HG02884 (cell line): ENCODE data around the gene JMJD8.

Experiments used
- ATAC-seq: cut with Tn5 transposase; IDR thresholded peaks from one replicate; pipeline ENCODE4 v1.9.1; 2021; ENCODE audit warnings: mild to moderate bottlenecking, moderate library complexity; ENCODE audit not compliant: unreplicated experiment

JMJD8 gene

DNA sequence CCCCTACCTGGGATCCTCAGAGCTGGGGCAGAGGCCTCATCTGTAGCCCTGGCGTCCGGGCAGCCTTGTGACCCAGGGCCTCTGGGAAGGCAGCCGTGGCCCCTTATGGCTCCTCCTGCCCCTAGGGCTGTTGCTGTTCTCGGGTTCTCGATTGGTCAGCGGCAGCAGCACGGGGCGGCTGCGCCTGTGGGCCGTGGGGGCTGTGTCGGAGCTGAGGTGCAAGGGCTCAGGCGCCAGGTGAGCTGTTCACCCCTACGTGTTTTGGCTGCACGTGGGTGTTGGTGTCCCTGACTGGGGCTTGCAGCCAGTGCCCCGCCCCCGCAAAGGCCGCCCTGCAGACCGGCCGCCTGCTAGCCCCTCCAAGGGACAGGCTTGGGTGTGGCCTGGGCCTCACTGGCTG is 22.0 kb downstream of the JMJD8 start:
- ATAC-seq, result no peak

DNA sequence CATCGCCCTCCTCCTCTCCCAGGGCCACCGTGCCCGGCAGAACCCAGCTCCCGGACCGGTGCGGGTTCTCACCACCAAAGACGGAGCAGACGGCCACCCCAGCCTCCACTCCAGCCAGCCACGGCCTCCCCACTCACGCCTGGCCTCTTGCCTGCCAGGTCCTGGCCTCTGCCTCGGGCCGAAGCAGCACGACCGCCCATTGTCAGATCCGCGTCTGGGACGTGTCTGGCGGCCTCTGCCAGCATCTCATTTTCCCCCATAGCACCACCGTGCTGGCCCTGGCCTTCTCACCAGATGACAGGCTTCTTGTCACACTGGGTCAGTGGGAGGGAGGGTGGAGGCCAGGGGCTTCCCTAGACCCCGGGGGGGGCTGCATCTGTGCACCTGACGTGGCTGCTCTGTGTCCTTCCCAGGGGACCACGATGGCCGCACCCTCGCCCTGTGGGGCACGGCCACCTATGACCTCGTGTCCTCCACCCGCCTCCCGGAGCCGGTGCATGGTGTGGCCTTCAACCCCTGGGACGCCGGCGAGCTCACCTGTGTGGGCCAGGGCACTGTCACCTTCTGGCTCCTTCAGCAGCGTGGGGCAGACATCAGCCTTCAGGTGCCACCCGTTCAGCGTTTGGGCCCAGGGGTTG is 22.8 kb downstream of the JMJD8 start:
- no peak for ATAC-seq

DNA sequence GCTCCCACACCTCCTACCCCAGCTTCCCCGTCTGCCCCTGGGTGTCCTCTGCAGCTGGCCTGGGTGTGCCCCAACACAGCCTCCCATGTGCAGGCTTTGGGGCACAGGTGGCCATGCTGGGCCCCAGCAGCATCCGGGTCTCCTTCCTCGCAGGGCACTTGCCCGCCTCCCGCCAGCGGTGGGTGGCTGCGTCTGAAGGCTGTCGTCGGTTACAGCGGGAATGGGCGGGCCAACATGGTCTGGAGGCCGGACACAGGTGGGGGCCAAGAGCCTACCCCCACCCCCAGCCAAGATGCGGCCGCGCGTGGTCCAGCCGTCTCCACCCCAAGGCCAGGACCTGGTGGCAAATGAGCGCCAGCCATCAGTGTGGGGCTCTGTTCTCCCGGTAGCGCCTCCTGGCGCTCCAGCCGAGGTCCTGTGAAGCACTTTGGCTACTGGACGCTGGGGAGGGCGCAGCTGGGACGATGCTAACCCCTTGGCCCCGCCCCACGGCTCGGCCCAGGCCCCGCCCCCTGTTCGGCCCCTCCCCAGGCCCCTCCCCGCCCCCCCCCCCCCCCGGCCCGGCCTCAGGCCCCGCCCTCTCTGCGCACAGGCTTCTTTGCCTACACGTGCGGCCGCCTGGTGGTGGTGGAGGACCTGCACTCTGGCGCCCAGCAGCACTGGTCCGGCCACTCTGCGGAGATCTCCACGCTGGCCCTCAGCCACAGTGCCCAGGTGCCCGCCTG is 23.5 kb downstream of the JMJD8 start:
- no peak for ATAC-seq

DNA sequence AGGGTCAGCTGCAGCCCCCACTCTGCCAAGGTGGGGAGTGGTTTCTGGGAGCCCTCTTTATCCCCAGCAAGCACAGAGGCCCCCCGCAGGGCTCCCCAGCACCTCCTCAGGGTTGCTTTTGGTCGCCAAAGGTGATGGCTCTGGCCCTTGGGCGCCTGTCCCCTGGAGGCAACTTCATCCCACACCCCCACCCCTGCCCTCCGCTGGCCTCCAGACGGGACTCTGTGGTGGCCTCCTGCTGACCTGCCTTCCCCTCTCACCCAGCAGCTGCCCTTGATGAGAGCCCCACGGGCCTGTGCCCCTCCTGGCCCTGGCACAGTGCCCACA is 24.0 kb downstream of the JMJD8 start:
- ATAC-seq, result no peak

DNA sequence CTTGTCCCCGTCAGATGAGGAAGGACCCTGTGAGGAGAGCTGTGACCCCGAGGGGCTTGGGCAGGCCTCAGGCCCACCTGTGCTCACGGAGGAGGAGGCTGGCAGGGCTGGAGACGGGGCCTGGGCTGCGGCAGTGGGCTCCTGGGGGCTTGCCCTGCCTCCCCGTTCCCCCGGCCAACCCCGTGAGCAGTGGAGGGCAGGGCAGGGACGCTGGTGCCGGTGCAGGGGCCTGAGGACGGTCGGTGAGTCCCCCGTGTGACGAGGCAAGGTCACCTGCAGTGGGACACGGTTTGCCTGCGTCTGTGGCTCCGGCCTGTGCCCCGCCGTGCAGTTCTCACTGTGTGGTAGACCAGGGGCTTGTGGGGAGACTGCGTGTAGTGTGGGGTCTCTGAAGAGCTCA is 24.5 kb downstream of the JMJD8 start:
- no peak for ATAC-seq

DNA sequence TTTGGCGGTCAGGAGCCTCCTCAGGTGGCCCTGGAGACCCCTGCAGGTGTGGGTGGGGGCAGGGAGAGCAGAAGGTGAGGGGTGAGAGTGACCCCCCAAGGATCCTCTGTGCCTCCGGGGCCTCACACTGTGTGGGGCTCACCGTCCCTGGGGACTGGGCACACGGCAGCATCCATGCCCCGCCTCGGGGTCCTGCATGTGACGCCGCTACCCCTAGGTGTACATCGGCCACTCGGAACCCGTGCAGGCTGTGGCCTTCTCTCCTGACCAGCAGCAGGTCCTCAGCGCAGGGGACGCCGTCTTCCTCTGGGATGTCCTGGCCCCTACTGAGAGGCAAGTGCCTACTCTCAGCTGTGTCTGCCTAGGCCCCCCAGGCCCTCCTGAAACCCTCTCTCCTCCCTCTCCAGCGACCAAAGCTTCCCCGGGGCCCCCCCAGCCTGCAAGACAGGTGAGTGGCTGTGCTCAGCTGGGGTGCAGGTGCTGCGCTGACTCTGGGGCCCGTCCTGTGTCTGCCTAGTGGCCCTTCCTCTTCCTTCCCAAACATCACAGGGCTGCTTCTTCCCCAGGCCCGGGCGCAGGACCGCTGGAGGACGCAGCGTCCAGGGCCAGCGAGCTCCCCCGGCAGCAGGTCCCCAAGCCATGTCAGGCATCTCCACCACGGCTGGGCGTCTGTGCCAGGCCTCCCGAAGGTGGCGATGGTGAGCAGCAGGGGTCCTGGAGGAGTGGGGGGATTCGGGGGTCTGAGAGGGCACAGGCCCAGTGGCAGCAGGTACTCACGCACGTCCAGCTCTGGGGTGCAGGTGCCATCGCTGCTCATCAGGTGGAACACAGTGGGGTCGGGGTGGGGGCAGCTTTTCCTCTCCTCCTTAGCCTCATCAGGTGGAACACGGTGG is 25.2 kb downstream of the JMJD8 start:
- no peak for ATAC-seq

DNA sequence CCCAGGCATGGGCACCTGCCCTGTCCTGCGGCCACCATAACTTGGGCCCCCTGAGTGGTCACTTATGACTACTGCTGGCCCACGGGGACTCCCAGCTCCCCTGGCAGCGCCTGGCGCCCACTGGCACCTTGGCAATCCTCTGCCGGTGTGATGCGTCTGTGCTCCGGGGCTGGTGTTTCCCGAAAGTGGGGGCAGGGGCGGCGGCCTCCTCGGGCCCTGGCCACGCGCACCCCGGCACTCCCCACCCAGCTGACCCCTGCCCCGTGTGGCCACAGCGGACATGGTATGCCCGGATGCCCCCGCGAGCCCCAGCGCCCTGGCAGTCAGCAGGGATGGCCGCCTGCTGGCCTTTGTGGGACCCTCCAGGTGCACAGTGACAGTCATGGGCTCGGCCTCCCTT is 26.6 kb downstream of the JMJD8 start:
- ATAC-seq, result no peak

DNA sequence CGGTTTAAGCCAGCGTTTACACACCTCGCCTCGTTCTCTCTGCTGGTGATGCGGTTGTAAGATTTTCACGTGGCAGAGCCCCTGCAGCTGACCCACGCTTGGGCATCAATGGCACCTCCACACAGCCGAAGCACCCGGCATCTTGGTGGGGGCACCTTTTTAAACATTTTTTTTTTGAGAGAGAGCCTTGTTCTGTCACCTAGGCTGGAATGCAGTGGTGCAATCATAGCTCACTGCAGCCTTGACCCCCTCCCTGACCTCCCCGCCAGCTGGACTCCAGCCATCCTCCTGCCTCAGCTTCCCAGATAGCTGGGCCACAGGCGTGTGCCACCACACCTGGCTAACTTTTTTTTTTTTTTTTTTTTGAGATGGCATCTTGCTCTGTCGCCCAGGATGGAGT is 30.1 kb downstream of the JMJD8 start:
- ATAC-seq, result no peak

DNA sequence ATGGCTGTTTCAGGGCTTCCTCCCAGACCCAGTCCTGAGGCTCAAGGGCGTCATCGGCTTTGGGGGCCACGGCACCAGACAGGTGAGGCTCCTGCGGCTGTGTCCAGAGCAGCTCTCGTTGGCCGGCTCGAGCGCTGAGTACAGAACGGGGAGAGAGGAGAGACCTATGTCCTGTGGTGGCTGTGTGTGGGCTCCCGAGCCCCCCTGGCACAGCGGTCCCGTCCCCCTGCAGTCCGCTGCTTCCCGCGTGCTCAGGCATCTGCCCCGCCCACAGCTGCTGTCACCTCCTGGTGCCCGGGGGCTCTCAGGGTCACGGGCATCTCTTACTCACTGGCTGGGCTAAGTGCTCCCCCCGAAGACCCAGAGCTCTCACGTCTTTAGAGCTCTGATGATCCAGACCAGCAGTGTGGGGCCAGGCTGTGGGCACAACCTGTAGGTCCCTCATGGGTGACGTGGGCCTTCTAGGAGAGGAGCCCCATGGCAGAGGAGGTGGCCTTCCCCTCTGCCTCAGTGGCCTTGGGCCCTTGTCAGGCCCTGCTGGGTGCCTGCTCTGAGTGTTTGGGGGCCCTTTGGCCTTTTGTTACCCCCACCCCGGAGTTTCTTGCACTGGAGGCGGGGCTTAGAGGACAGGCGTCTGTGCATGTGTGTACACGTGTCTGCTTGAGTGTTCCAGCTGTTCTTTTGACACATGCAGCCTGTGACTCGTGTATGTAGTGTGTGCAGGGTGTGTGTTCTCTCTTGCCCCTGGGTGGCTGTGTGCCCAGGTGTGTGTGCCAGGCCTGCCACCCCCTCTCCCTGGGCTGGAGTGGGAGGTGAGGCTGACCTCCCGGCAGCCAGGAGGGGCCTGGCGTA is 31.5 kb downstream of the JMJD8 start:
- no peak for ATAC-seq

DNA sequence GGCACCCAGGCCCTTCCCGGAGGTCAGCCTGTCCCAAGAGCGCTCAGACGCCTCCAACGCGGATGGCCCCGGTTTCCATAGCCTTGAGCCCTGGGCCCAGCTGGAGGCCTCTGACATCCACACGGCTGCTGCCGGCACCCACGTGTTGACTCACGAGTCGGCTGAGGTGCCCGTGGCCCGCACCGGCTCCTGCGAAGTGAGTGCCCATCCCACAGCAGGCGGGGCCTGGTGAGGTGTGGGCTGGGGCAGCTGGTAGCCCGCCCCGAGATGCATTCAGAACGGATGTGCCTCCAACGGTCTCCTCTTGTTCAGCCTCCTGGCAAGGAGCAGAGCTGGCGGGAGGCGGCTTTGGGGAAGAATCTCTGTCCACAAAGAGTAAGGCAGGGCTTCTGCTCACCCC is 32.3 kb downstream of the JMJD8 start:
- ATAC-seq, result no peak

DNA sequence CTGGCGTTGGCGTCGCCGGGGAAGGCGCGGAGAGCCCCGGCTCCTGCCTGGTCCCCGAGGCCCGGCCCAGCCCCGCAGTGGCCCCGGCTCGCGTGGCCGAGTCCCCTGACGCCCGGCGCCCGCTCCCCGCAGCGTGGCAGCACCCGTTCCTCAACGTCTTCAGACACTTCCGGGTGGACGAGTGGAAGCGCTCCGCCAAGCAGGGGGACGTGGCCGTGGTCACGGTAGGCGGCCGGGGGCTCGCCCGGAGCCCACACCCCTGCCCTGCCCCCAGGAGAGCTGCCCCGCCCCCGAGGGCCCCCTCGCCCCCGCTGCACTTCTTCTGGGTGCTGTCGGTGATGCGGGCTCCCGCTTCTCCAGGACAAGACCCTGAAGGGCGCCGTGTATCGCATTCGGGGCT is 34.5 kb downstream of the JMJD8 start:
- ATAC-seq, result peak; percentile 16

DNA sequence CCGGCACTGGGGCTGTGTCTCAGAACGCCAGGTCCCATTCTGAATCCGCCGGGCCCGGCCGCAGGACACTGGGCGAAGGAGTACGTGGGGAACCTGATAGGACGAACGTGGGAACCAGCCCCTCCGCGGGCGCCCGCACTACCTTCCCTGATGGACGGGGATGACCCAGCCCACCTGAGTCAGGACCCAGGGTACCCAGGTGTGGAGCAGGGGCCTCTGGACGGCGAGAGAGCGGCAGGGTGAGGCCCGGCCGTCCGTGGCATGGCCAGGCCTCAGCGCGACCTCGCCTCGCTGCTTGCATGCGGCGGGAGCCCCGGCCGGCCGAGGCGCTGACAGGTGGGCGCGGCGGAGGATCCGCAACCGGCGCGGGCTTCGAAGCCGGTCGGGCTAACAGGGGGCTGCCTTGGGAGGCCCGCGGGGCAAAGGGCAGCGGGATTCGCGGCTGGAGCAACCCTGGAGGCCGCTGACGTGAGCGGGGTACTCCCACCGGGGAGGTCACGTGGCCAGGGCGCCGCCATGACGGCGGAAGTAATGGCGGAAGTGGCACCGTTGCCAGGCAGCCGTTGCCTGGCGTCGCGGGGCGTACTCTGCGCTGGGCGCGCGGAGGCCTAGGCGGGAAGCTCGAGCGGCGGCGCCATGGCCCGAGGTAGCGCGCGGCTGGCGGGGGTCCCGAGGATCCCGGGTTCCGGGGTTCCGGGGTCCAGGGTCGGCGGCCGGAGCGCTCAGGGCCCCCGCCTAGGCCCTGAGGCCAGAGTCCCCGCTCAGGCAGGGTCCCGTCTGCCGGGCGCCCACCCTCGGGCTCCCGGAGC is 35.1 kb downstream of the JMJD8 start, which contains the start of gene WDR90:
WDR90 (plus strand) TSS at position 585 of the 809 bp plus-strand sequence; CDS start at position 637, 52 bp downstream.
- ATAC-seq, result peak; percentile 67

DNA sequence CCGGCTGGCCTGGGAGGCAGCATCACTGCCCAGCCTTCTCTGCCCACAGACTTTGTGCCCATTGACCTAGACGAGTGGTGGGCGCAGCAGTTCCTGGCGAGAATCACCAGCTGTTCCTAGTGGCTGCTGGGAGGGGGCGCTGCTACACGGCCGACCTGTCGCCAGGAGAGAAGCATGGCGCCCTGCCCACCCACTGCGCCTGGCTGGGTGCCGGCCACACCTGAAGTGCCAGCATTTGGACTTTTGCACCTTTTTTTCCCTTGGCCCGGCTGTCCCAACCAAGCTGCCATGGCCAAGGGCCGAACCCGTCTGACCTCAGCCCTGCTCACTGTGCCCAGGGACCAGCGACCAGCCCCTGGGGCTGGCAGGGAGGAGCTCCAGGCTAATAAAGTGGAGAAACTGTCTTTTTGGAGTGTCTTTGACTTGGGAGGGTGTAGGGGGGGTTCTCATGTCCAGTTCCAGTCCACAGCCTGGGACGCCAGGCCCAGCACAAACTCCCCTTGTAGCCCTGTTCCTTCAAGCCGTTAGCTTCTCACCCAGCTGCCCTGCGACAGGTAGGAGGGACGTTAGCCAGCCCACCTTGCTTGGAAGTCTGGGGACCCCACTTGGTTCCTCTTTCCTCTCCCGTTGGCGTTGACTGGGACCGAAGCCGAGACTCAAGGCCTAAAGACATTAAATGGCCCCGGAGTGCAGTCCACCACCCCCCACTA is 35.9 kb downstream of the JMJD8 start:
- no peak for ATAC-seq

DNA sequence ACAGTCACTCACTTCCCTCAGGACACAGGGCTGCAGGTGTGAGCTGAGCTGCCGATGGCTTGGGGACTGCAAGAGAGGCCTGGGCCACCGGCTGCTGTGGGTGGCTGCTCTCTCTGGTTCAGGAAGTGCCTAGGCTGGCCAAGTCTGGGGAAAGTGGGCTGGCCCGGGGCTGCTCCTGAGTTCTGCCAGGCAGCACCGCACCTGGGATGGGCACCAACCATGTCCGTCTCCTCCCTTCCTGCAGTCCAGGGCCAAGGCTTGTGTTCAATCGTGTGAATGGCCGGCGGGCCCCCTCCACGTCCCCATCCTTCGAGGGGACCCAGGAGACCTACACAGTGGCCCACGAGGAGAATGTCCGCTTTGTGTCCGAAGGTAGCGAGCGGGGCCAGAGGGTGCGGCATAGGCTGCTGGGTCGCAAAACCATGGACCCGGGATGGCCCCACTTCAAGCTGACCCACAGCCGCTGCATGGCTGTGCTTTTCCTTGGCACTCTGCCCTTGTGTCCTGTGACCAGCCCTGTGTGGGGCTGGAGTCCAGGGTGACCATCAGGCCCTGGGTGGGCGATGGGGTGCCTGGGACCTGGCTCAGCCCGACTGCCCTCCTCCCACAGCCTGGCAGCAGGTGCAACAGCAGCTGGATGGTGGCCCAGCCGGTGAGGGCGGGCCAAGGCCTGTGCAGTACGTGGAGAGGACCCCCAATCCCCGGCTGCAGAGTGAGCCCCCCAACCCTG is 36.8 kb downstream of the JMJD8 start:
- no peak for ATAC-seq

DNA sequence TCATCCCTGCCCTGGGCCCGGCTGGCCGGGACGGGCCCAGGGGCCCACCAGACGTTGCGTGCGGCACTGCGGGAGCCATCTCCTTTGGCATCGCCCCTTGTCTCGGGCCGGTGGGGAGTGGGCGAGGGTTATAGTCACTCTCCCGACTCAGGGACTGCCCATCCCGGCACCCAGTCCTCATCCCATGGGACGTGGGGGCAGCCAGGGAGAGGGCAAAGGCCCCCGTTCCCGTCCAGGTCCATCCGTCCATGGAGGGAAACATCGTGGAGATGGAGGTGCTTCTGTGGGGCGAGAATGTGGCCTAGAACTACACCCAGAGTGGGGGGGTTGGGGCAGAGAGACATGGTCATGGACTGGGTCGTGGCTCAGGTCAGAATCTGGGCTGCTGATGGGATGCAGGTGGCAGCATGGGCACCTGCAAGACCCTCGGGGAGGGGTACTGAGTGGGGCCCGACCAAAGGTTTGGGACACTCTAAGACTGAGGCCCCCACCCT is 37.4 kb downstream of the JMJD8 start:
- ATAC-seq, result no peak

DNA sequence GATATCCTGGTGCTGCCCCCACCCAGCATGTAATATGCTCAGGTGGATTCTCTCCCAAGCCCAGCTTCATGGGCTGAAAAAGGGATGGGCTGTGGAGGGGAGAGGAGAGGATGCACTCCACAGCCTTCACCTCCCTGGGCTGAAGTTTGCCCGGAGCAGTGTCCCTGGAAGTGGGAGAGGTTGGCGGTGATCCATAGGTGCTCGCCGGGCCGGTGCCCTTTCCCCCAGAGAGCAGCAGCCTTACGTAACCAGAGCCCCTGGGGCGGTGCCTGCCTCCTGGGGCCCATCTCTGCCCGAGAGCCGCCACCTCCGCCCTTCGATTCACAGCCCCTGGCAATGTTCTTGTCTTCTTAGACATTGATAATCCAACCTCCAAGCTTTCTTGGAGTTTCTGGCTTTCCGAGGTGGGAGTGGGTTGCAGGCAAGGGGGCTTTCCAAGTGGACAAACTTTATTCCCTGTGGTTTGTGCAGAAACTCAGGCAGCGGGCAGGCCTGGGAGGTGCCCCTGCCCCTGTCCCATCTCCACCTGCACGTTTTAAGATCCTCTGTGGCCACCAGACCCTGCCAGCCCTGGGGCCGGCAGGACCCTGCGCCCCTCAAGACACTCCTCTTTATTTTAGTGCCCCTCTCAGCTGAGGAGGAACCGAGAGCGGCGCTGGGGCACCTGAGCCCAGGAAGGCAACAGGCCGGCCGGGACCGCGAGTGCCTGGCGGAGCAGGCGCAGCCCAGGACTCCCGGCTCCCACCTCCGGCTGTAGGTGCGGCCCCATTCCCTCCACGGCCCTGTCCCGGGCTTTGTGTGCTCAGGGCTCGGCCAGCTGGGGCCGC is 38.1 kb downstream of the JMJD8 start:
- no peak for ATAC-seq

DNA sequence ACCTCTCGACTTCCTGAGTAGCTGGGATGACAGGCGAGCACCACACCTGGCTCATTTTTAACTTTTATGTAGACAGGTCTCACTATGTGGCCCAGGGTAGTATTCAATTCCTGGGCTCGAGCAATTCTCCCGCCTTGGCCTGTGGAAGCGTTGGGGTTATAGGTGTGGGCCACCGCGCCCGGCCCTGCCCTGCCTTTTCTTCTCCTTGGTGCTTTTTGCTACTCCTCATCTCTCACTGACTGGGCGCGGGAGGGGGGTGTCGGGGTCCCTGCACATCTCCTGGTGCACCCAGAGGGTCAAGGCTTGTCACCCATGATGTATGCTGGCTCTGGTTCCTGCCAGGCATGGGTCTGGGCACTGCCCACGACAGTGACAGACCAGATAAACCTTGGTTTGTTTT is 39.6 kb downstream of the JMJD8 start:
- ATAC-seq, result no peak

DNA sequence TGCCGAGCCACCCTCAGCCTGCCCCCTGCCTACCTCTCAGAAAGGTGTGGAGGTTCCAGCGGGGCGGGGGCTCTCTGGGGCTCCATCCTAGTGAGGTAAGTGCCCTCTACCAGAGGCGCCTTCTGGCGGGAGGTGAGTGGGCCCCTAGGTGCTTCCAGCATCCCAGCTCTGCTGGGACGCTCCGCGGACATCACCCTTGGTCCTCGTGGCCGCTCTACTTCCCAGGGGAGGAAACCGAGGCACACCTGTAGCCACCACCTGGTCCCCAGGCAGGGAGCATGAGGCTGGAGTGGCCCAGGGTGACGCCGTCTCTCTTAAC is 41.1 kb downstream of the JMJD8 start:
- ATAC-seq, result no peak
